Stimulated activated CD4-positive, alpha-beta T cell treated with anti-CD3 and anti-CD28 coated beads, Interleukin-12 subunit alpha, Interleukin-12 subunit beta, amount 100 ng/mL, for 4 hours (primary cell): Measurements from ENCODE around the gene WDR87.
A peak's percentile ranks its signal among the peaks of the same experiment; 100 is the strongest.
"Not testable (repeated sequence)": the region's sequence is repeated elsewhere in the genome, so short reads cannot be mapped to it uniquely, and the experiment has no call there.

Experiments used
- DNase-seq: peaks from one replicate; pipeline ENCODE4 v3.0.0-alpha.2; 2020

Gene WDR87

DNA sequence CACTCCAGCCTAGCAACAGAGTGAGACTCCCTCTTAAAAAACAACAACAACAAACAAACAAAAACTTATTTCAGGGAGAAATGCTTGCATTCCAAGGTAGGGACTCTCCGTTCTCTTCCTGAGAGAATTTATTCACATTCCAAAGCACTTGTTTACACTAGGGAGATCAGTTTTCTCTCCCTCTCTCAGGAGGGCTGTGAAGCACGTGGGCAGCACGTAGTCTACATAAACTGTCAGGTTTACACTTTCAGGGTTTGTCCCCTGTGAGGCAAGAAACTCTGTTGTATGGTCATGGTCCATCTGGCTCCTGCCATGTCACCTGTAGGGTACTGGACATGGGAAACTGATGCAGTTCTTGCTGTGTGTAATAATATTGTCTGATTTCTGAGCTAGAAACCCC is 31.6 kb downstream of the WDR87 start:
- DNase-seq = no peak

GRCh38 chr19:37872383-37872782 is 34.0 kb downstream of the WDR87 start:
- no peak for DNase-seq

DNA sequence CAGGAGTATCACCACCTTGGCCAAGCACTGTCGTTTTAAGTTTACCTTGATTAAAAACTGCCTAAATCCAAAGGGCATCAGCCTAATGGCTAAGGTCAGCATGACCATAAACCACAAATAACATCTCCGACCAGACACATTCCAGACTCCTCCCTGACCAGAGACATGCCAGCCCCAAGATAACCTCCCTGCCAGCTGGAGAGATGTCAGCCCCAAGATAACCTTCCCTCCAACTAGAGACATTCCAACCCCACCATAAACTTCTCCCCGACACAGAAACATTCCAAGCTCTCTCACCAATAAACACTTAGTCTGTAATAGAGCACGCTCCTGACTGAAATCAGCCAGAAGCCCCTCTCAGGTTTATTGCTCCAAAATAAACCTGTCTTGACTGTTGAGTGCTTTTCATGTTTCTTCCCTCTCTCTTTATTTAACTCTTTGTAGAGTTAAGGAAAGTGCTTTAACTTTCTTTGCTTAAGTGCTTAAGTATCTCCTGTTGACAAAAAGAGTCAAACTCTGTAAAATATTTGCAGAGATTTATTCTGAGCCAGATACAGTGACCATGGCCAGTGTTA is 36.5 kb downstream of the WDR87 start:
- no peak for DNase-seq

DNA sequence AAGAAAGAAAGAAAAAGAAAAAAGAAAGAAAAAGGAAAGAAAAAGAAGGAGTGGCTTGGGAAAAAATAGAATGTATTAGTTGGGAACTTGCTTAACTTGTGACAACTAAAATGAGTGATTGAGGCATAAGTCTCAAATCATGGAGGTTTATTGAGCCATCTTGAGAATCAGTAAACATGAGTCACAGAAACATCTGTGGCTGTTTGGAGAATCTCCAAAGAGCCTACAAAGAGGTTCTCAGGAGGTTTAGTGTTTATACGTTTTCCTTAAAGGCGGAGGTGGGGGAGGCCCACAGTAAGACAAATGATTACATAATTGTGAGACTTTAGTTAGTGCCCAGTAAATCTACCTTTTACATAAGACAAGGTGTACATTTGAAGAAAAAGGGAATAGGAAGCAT is 38.6 kb downstream of the WDR87 start:
- no peak for DNase-seq

DNA sequence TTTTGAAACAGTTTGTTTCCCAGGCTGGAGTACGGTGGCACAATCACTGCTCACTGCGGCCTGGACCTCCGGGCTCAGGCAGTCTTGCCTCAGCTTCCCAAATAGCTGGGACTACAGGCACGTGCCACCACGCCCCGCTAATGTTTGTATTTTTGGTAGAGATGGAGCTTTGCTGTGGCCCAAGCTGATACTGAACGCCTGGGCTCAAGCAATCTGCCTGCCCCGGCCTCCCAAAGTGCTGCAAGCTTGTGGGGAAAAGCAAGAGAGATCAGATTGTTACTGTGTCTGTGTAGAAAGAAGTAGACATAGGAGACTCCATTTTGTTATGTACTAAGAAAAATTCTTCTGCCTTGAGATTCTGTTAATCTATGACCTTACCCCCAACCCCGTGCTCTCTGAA is 40.5 kb downstream of the WDR87 start:
- not testable (repeated sequence) for DNase-seq

DNA sequence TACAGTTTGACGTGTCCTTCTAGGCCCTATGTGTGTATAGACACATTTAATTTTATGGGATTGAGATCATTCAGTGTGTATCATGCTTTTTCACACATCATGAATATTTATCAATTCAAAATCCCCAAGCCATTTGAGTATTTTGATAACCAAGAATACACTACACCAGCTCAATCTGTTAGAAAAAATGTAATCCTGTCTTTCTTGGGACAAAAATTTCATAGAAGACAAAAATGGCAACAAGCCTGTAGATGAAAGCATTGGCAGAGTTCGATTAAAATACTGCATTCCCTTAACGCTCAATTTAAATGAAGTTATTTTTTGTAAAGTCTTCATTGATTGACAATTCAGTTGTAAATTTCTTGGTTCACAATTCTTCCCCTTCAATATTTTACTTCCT is 41.9 kb downstream of the WDR87 start:
- no peak for DNase-seq

- DNase-seq = peak; percentile 25
Observed at GRCh38 chr19:37855098-37855497, 51.3 kb downstream of the WDR87 start.

GRCh38 chr19:37845932-37846331 is 60.5 kb downstream of the WDR87 start:
- no peak for DNase-seq
